Heart left ventricle (tissue), 13 donors: Measurements from ENCODE around the gene MKNK1.

Source experiments
- CTCF ChIP-seq, 12 donors: fragments of 200-600 bp; sonication (generic) in 4 of 12; IDR thresholded peaks; one replicate each; pipeline versions ENCODE4 v1.5.0 to v1.8.0; 2018 to 2022; ENCODE audit warnings: antibody characterized with exemption in 12 of 12, mild to moderate bottlenecking in 5 of 12
- POLR2A ChIP-seq, 2 donors: fragments of 450-650 bp; IDR thresholded peaks; one replicate each; pipeline ENCODE4 v1.6.1; 2017; ENCODE audit warnings: antibody characterized with exemption in 2 of 2, mild to moderate bottlenecking in 2 of 2, moderate library complexity in 2 of 2
- donor health status: ischemic (EF 13 %, LVEDD 7.1; RV severe dilation, severe dysfunction).
- donor health status: DM: no; HTN: yes; CAD: no.
- donor health status: DM: no; HTN: no; CAD: no.
- donor health status: ischemic (EF 25% LVEDD 6.9; RV normal size, moderate dysfunction).
- donor health status: ischemic (EF 25% LVEDD 5.7; RV mildly dilated, moderate dysfunction).
- donor health status: ischemic (EF 35%, LVEDD 5.7; RV mildly dilated, moderate dysfunction).
- donor health status: nonischemic (EF 11% LVEDD 7.7; RV severe dilation, severe dysfunction).
- donor health status: DM: yes; HTN: yes; CAD: no.
- donor health status: PGD.
- donor health status: ischemic (EF 29% LVEDD 5.4; RV normal size, mild dysfunction).
- donor health status: nonischemic (EF 23%, LVEDD 6.1; RV moderate dilation, normal function).

- no peak for TF ChIP-seq CTCF (IDR thresholded peaks at IDR 0.05)
- TF ChIP-seq POLR2A (IDR thresholded peaks at IDR 0.05) = no peak
Observed at GRCh38 chr1:46575300-46575699, 28.8 kb downstream of the MKNK1 start.
